ENCODE data around the gene EGLN3.

DNA sequence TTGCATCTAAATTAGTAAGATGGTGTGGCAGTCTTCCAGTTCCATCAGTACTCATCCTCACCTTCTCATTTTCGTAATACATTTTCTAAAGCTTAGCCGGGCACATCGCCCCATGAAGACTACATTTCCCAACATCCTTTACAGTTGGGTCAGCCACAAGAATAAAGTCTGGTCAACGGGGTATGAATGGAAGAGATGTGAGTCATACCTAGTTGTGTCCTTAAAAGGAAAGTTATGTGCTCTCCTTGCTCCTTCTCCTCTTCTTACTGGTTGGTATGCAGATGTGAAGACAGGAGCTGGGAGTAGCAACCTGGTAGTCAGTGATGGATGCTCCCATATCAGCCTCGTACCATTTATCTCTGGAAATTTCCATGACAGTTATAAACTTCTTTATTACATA, 35.9 kb upstream of the EGLN3 start:
- TF ChIP-seq EZH2 (IDR thresholded peaks at IDR 0.05; ENCODE audit: low read depth): no peak
- TF ChIP-seq, protein P1, sequence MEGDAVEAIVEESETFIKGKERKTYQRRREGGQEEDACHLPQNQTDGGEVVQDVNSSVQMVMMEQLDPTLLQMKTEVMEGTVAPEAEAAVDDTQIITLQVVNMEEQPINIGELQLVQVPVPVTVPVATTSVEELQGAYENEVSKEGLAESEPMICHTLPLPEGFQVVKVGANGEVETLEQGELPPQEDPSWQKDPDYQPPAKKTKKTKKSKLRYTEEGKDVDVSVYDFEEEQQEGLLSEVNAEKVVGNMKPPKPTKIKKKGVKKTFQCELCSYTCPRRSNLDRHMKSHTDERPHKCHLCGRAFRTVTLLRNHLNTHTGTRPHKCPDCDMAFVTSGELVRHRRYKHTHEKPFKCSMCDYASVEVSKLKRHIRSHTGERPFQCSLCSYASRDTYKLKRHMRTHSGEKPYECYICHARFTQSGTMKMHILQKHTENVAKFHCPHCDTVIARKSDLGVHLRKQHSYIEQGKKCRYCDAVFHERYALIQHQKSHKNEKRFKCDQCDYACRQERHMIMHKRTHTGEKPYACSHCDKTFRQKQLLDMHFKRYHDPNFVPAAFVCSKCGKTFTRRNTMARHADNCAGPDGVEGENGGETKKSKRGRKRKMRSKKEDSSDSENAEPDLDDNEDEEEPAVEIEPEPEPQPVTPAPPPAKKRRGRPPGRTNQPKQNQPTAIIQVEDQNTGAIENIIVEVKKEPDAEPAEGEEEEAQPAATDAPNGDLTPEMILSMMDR (conservative IDR thresholded peaks at IDR 0.05): no peak

Data from PC-9 (cell line).